ENCODE measurements around the gene C1QTNF8. TPM values are rescaled to one million over a fixed set of nuclear protein-coding genes. Genes with fewer than 3 reads are reported as not detected.

C1QTNF8 gene
- 1 to 10 TPM in 1 of 2 donors, not detected in 1; 1.4 TPM for total RNA-seq
- polyA plus RNA-seq, result 1 to 10 TPM in 1 of 2 donors, not detected in 1; 1.2 TPM
- long read RNA-seq, donor 1, result 0 reads
- long read RNA-seq, donor 2, result 0 reads

DNA sequence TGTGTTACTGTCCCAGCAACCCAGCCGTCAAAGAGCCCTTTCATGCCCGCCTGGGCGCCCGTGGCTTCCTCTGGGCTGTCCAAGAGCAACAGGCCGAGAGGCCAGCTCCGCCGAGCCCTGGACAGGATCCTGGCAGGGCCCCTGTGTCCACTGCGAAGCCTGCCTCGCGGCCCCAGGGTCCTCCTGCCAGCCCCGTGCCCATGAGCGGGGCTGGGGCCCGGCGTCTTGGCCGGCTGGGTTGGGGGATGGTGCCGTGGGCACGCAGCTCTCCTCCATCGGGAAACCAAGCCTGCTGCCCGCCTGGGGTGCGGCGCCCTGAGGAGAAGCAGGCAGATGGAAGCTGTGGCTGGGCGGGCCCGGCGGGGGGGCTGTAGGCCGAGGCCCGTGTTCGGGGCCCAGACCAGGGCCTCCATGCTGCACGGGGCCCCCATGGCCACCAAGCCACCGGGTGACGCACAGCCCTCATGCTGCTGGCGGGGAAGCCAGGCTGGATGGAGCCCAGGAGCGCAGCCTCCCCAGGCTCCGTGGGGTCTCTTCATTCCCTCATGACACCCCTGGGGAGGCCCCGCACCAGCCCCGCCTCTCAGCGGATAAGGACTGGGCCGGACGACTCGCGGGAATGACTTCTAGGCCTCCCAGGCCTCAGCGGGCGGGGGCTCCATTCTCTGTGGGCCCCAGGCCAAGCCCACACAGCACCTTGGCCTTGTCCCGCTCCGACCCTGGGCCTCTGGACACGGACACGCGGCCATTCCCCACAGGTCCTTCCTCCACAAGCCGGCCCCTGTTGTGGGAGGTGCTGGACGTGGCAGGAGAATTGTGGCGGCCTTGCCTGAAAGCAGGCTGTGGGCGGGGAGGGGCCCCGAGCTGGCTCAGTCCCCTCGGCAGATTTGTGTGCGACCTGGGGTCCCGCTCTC lies at the start of gene C1QTNF8:
TSS of gene C1QTNF8 (minus strand) at position 76 of the 914 bp plus-strand sequence. CDS start 1,322 bp downstream, outside the sequence.
- Histone ChIP-seq H3K27ac (ENCODE audit: low read depth in 1 of 2, low read length in 2 of 2) (peak within 1 kb of the TSS; percentile 54 to 91), H3K4me1 (ENCODE audit: control insufficient read depth in 1 of 2, insufficient read depth in 2 of 2, low read length in 2 of 2) (no peaks in the 10 kb centered on the region), H3K27me3 (ENCODE audit: control insufficient read depth in 1 of 2, insufficient read depth in 2 of 2, low read length in 1 of 2) (no peaks in the 10 kb centered on the region)

GRCh38 chr16:1145383-1146100 lies 49.5 kb upstream of the C1QTNF8 start:
- Histone ChIP-seq H3K36me3 (ENCODE audit: control insufficient read depth in 1 of 2, insufficient read depth in 2 of 2, low read length in 1 of 2) (no peaks in the 10 kb centered on the region), H3K4me1 (ENCODE audit: control insufficient read depth in 1 of 2, insufficient read depth in 2 of 2, low read length in 2 of 2) (no peaks in the 10 kb centered on the region), H3K4me3 (ENCODE audit: low read length in 2 of 2) (no peak overlapping the region), H3K27ac (ENCODE audit: low read depth in 1 of 2, low read length in 2 of 2) (no peak overlapping the region), H3K27me3 (ENCODE audit: control insufficient read depth in 1 of 2, insufficient read depth in 2 of 2, low read length in 1 of 2) (no peaks in the 10 kb centered on the region), H3K9me3 (ENCODE audit: control insufficient read depth, low read length) (no peaks in the 10 kb centered on the region)
- ATAC-seq (ENCODE audit: low FRiP score) (peak; percentile 34), DNase-seq (no peak)
- intact Hi-C loops (cut with DNase I), result no loop called here
- WGBS, 2 donors, result 67 to 68% methylated on average over 30 of the region's 30 CpGs

More for the DNA sequence above, at the start of gene C1QTNF8:
- ATAC-seq (ENCODE audit: low FRiP score) (peak; percentile 64), DNase-seq (peak; percentile 76 to 89)
- H3K4me3 ChIP-seq (ENCODE audit: low read length in 2 of 2), result no peak within 1 kb of the TSS
- no peaks in the 10 kb centered on the region for H3K36me3 ChIP-seq (ENCODE audit: control insufficient read depth in 1 of 2, insufficient read depth in 2 of 2, low read length in 1 of 2)
- intact Hi-C loops (cut with DNase I), result loop anchor here in 1 of 2 donors (1.0 kb wide), 1 partner anchor 18 kb away; no protein-coding TSS in a partner anchor
- WGBS, 2 donors, result 9 to 11% methylated on average over 46 to 55 of the region's 55 CpGs
- no peaks in the 10 kb centered on the region for H3K9me3 ChIP-seq (ENCODE audit: control insufficient read depth, low read length)

DNA sequence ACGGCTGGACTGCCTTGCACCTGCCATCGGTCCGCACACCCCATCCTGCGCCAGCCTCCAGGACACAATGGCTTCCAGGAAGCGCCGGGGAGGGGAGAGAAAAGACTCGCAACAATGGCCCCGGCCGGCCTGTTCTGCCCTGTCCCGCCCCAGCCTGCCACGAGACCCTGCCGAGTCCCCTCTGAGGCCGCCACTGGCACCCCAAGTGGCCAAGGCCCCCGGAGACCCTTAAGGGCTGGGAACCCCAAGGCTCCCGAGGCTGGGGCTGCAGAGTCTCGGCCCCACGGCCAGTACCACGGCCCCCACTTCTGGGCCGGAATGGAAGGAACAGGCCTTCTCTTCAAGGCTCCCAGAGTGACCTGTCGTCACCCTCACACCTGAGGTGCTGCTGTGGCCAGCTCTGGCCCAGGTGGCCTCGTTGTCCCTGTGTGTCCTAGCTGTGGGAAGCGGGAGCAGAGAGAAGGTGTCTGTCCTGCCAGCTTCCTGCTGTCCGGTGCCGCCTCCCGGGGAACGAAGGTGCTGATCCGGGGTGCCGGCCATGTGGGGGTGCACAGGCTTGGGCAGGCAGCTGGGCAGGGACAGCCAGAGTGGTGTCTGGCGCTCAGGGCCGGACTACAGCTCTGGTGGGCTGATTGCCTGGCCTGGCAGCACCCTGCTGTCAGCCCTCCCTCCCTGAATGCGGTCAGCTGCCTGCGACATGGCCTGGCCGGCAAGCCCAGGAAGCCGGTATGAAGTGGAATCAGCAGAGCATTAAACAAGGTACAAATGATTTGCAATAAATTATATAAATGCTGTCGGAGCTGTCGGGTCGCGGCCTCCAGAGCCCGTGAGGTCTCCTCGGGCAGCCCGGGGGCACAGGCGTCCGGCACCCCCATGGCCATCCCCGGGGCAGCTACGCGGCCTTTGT lies 48.7 kb upstream of the C1QTNF8 start:
- ATAC-seq (ENCODE audit: low FRiP score), result peak; percentile 21
- DNase-seq, result no peak
- Histone ChIP-seq H3K36me3 (ENCODE audit: control insufficient read depth in 1 of 2, insufficient read depth in 2 of 2, low read length in 1 of 2) (no peaks in the 10 kb centered on the region), H3K27ac (ENCODE audit: low read depth in 1 of 2, low read length in 2 of 2) (no peak overlapping the region), H3K4me3 (ENCODE audit: low read length in 2 of 2) (no peak overlapping the region), H3K27me3 (ENCODE audit: control insufficient read depth in 1 of 2, insufficient read depth in 2 of 2, low read length in 1 of 2) (no peaks in the 10 kb centered on the region), H3K4me1 (ENCODE audit: control insufficient read depth in 1 of 2, insufficient read depth in 2 of 2, low read length in 2 of 2) (no peaks in the 10 kb centered on the region), H3K9me3 (ENCODE audit: control insufficient read depth, low read length) (no peaks in the 10 kb centered on the region)
- intact Hi-C loops (cut with DNase I), result no loop called here
- 80 to 82% methylated on average over 46 of the region's 46 CpGs for WGBS, 2 donors

DNA sequence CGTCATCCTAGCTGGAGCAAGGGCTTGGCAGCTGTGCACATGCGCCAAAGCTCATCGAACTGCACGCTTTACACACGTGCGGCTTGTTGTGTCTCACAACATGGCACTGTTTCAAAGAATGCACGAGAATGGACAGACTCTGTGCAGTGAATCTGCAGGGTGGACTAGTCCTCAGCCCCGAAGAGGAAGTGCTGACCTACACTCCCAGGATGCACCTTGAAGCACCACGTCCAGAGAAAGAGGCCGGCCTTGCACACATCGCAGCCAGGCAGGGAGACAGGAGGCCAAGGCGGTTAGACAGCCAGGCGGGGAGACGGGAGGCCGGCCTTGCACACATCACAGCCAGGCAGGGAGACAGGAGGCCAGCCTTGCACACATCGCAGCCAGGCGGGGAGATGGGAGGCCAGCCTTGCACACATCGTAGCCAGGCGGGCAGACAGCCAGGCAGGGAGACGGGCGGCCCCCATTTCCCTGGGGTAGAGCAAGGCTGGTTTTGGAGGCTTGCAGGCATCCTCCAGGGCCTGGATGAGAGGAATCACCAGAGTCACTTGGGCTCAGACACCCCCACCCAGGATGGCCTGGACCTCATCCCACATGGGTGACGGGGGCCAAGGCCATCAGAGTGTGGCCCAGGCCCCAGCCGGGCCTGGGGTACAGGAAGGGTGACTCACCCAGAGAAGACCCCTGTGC lies 47.9 kb upstream of the C1QTNF8 start:
- Histone ChIP-seq H3K27ac (ENCODE audit: low read depth in 1 of 2, low read length in 2 of 2) (no peak overlapping the region), H3K36me3 (ENCODE audit: control insufficient read depth in 1 of 2, insufficient read depth in 2 of 2, low read length in 1 of 2) (no peaks in the 10 kb centered on the region), H3K4me3 (ENCODE audit: low read length in 2 of 2) (no peak overlapping the region), H3K27me3 (ENCODE audit: control insufficient read depth in 1 of 2, insufficient read depth in 2 of 2, low read length in 1 of 2) (no peaks in the 10 kb centered on the region), H3K9me3 (ENCODE audit: control insufficient read depth, low read length) (no peaks in the 10 kb centered on the region), H3K4me1 (ENCODE audit: control insufficient read depth in 1 of 2, insufficient read depth in 2 of 2, low read length in 2 of 2) (no peaks in the 10 kb centered on the region)
- peak; percentile 7 for ATAC-seq (ENCODE audit: low FRiP score)
- 69 to 72% methylated on average over 23 of the region's 23 CpGs for WGBS, 2 donors
- intact Hi-C loops (cut with DNase I), result no loop called here
- DNase-seq, result no peak

DNA sequence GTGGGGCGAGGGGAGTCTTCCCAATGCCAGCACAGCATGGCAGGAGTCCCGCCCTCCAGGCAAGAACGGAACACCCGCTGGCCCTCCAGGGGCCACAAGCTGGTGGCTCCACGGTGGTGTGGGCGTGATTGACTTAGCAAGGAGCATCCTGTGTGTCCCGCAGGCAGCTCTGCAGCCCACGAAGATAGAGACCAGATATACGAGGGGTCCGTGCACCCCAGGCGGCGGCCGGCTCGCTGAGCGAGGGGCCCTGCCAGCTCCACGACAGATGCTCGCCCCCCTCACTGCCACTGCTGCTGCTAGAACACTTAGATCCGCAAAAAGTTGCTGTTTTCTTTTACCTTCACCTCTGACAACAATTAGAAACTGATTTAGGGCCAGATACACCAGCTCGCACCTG lies 46.9 kb upstream of the C1QTNF8 start:
- intact Hi-C loops (cut with DNase I), result no loop called here
- no peak overlapping the region for H3K27ac ChIP-seq (ENCODE audit: low read depth in 1 of 2, low read length in 2 of 2)
- WGBS, 2 donors, result 76 to 78% methylated on average over 18 to 19 of the region's 19 CpGs
- H3K4me1 ChIP-seq (ENCODE audit: control insufficient read depth in 1 of 2, insufficient read depth in 2 of 2, low read length in 2 of 2), result no peaks in the 10 kb centered on the region
- H3K27me3 ChIP-seq (ENCODE audit: control insufficient read depth in 1 of 2, insufficient read depth in 2 of 2, low read length in 1 of 2), result no peaks in the 10 kb centered on the region
- DNase-seq, result no peak
- H3K9me3 ChIP-seq (ENCODE audit: control insufficient read depth, low read length), result no peaks in the 10 kb centered on the region
- no peak for ATAC-seq (ENCODE audit: low FRiP score)
- H3K36me3 ChIP-seq (ENCODE audit: control insufficient read depth in 1 of 2, insufficient read depth in 2 of 2, low read length in 1 of 2), result no peaks in the 10 kb centered on the region
- H3K4me3 ChIP-seq (ENCODE audit: low read length in 2 of 2), result no peak overlapping the region

GRCh38 chr16:1141716-1142115 lies 45.7 kb upstream of the C1QTNF8 start:
- no peaks in the 10 kb centered on the region for H3K36me3 ChIP-seq (ENCODE audit: control insufficient read depth in 1 of 2, insufficient read depth in 2 of 2, low read length in 1 of 2)
- WGBS, 2 donors, result 80 to 82% methylated on average over 6 to 8 of the region's 8 CpGs
- intact Hi-C loops (cut with DNase I), result no loop called here
- ATAC-seq (ENCODE audit: low FRiP score), result no peak
- H3K27me3 ChIP-seq (ENCODE audit: control insufficient read depth in 1 of 2, insufficient read depth in 2 of 2, low read length in 1 of 2), result no peaks in the 10 kb centered on the region
- no peaks in the 10 kb centered on the region for H3K9me3 ChIP-seq (ENCODE audit: control insufficient read depth, low read length)
- no peak overlapping the region for H3K4me3 ChIP-seq (ENCODE audit: low read length in 2 of 2)
- no peak for DNase-seq
- H3K4me1 ChIP-seq (ENCODE audit: control insufficient read depth in 1 of 2, insufficient read depth in 2 of 2, low read length in 2 of 2), result no peaks in the 10 kb centered on the region
- H3K27ac ChIP-seq (ENCODE audit: low read depth in 1 of 2, low read length in 2 of 2), result no peak overlapping the region

- 65 to 68% methylated on average over 7 to 8 of the region's 8 CpGs for WGBS, 2 donors
- Histone ChIP-seq H3K4me3 (ENCODE audit: low read length in 2 of 2) (no peak overlapping the region), H3K27ac (ENCODE audit: low read depth in 1 of 2, low read length in 2 of 2) (no peak overlapping the region), H3K36me3 (ENCODE audit: control insufficient read depth in 1 of 2, insufficient read depth in 2 of 2, low read length in 1 of 2) (no peaks in the 10 kb centered on the region), H3K4me1 (ENCODE audit: control insufficient read depth in 1 of 2, insufficient read depth in 2 of 2, low read length in 2 of 2) (no peaks in the 10 kb centered on the region), H3K27me3 (ENCODE audit: control insufficient read depth in 1 of 2, insufficient read depth in 2 of 2, low read length in 1 of 2) (no peaks in the 10 kb centered on the region), H3K9me3 (ENCODE audit: control insufficient read depth, low read length) (no peaks in the 10 kb centered on the region)
- DNase-seq (no peak), ATAC-seq (ENCODE audit: low FRiP score) (no peak)
- intact Hi-C loops (cut with DNase I), result no loop called here
Measured at GRCh38 chr16:1141191-1141590, 45.1 kb upstream of the C1QTNF8 start.
